NCI-H2107 treated with DMSO at 0.1 percent for 48 hours (cell line): ENCODE results near the gene EFNA4.

Experiments
- DNase-seq: peaks from one replicate; lab custom pipeline; 2025; ENCODE audit not compliant: unreplicated experiment; lab: John Stamatoyannopoulos, UW

Gene EFNA4

DNA sequence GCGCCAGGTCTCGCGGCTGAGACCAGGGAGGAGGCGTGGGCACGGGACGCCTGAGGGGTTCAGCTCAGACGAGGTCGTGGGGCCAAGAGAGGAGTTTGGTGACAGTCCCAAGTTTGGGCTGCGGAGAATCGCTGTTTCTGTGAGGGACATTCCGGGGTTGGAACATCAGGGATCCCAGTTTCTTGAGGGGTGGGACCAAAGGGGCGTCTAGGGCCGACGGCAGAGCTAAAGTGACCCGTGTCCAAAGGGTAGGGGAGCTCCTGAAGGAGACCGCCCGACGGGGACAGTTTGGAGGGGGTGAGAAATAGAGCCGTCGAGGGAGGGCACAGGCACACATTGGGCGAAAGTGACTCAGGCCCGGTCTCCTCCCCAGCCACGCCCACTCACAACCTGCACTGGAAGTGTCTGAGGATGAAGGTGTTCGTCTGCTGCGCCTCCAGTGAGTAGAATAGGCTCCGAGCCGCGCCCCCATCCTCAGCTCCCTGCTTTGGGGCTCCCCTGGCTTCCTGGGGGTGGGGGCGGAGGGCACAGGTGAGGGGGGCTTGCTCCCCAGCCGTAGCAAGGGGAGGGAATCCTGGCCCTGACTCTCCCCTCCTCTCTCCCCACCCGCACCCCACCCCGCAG, 22.1 kb downstream of the EFNA4 start:
- DNase-seq: peak; percentile 4

DNA sequence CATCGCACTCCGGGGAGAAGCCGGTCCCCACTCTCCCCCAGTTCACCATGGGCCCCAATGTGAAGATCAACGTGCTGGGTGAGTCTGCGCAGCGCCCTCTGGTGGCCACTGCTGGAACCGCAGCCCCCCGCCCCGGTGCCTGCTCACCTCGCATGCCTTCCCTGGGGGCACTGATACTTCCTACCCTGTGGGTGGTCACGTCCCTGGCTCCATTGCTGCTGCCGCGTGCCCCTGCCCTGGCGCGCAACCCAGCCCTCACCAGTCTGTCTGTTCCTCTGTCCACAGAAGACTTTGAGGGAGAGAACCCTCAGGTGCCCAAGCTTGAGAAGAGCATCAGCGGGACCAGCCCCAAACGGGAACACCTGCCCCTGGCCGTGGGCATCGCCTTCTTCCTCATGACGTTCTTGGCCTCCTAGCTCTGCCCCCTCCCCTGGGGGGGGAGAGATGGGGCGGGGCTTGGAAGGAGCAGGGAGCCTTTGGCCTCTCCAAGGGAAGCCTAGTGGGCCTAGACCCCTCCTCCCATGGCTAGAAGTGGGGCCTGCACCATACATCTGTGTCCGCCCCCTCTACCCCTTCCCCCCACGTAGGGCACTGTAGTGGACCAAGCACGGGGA, 22.7 kb downstream of the EFNA4 start:
- DNase-seq: peak; percentile 9

DNA sequence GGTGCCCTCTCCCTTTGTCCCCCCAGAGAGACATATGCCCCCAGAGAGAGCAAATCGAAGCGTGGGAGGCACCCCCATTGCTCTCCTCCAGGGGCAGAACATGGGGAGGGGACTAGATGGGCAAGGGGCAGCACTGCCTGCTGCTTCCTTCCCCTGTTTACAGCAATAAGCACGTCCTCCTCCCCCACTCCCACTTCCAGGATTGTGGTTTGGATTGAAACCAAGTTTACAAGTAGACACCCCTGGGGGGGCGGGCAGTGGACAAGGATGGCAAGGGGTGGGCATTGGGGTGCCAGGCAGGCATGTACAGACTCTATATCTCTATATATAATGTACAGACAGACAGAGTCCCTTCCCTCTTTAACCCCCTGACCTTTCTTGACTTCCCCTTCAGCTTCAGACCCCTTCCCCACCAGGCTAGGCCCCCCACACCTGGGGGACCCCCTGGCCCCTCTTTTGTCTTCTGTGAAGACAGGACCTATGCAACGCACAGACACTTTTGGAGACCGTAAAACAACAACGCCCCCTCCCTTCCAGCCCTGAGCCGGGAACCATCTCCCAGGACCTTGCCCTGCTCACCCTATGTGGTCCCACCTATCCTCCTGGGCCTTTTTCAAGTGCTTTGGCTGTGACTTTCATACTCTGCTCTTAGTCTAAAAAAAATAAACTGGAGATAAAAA, 23.5 kb downstream of the EFNA4 start:
- no peak for DNase-seq

- peak; percentile 36 for DNase-seq
Observed at GRCh38 chr1:155091071-155092051, 27.8 kb downstream of the EFNA4 start.

DNA sequence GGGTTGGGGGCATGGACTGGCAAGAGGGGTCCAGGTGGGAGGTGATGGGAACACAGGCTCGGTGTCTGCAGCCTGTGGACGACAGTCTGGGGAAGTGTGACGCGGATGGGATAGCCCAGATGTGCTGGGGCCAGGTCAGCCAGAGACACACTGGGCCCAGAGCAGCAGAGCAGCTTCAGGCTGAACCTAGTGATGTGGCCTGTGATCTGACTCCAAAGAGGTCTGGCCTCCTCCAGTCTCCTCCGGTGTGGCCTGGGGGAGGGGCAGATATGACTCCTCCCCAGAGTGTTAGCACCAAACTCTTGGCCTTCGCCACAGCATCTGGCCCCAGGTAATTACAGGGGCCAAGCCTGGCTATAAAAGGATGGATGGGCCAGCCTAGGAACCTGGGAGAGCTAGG, 28.6 kb downstream of the EFNA4 start:
- no peak for DNase-seq

DNA sequence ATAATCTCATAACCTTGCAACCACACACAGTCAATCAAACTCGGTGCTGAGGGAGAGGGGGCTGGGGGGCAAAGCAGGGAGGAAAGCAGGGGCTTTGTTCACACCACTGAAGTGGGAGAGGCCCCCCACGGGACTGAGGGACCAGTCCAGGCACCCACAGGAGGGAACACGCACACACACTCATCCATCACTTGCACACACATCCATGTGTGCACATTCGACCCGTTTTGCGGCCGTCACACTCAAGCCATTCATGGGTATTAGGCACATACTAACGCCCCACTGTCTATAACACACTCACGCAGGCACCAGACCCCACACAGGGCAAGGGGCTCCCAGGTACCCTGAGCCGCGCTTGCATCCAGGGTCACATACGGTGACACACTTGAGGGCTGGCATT, 29.1 kb downstream of the EFNA4 start:
- no peak for DNase-seq

GRCh38 chr1:155093911-155094621, 30.5 kb downstream of the EFNA4 start:
- peak; percentile 65 for DNase-seq

- DNase-seq: no peak
Observed at GRCh38 chr1:155094622-155094948, 31.0 kb downstream of the EFNA4 start.

- DNase-seq: no peak
Observed at GRCh38 chr1:155099331-155099730, 35.8 kb downstream of the EFNA4 start.

GRCh38 chr1:155103325-155103724, 39.8 kb downstream of the EFNA4 start:
- no peak for DNase-seq

- no peak for DNase-seq
Observed at GRCh38 chr1:155104605-155105534, 41.3 kb downstream of the EFNA4 start.

- DNase-seq: no peak
Observed at GRCh38 chr1:155105604-155106011, 42.1 kb downstream of the EFNA4 start.

GRCh38 chr1:155106862-155107261, 43.3 kb downstream of the EFNA4 start:
- no peak for DNase-seq

- DNase-seq: no peak
Observed at GRCh38 chr1:155107309-155108264, 44.0 kb downstream of the EFNA4 start.

GRCh38 chr1:155108296-155108695, 44.8 kb downstream of the EFNA4 start:
- DNase-seq: no peak

GRCh38 chr1:155110381-155110780, 46.8 kb downstream of the EFNA4 start:
- DNase-seq: no peak

DNA sequence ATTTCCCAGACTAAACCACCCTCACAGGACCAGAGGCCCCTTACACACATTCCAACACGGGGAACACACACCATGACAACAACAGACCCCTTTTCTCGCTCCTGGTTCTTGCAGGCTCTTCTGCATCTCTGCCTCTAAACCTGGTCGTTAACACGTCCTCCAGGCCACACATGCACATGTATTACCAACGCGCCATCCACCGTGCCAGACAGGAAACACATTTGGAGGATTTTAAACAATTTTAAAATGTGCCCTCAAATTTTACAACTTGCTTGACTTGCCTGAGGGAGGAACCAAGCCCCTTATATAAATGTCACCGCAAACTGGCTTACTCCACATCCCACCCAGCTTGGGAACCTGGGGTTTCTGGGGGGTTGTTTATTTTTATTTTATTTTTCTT, 47.3 kb downstream of the EFNA4 start:
- DNase-seq: no peak

DNA sequence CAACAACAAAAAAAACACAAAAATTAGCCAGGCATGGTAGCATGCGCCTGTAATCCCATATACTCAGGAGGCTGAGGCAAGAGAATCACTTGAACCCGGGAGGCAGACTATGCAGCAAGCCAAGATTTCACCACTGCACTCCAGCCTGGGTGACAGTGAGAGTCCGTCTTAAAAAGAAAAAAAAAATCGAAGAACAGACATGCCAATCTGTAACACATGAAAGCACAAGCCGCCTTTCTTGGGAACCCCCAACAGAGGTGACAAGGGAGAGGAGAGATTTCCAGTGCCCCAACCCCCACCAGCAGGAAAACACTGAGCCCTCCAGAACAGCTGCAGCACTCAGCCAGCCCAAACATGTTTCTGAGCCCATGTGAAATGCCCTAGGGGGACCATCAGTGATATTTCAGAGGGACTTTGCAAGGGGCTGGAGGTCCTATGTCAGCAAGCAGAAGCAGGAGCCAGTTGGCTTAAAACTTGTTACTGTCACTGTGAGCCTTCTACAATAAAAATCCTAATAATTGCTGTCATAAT, 50.0 kb downstream of the EFNA4 start:
- no peak for DNase-seq
